Peyer's patch (tissue), 4 donors: Measurements from ENCODE around the gene ZFP57. TPM values are rescaled to one million over a fixed set of nuclear protein-coding genes. Genes with fewer than 3 reads are reported as not detected.

Experiments used
- DNase-seq, 3 donors: peaks; one replicate each; pipeline ENCODE4 v3.0.0-alpha.2; 2017 to 2019
- H3K27ac ChIP-seq, 4 donors: fragments of 200-600 bp; sonication (generic); one replicate each; pipeline ENCODE4 v1.5.1; 2016 to 2019
- H3K27me3 ChIP-seq, 2 donors: fragments of 200-600 bp; sonication (generic); one replicate each; pipeline ENCODE4 v1.5.1; 2019
- H3K36me3 ChIP-seq, 3 donors: fragments of 200-600 bp; sonication (generic); one replicate each; pipeline ENCODE4 v1.5.1; 2016 to 2019
- H3K4me1 ChIP-seq, 4 donors: fragments of 200-600 bp; sonication (generic); one replicate each; pipeline ENCODE4 v1.5.1; 2016 to 2019
- H3K4me3 ChIP-seq, 4 donors: fragments of 200-600 bp; sonication (generic); 1 replicate in 3 of 4; 2 replicates in 1 of 4; pipeline ENCODE4 v1.5.1; 2016 to 2019; ENCODE audit warnings: mild to moderate bottlenecking in 1 of 4
- H3K9me3 ChIP-seq, 4 donors: fragments of 200-600 bp; sonication (generic); one replicate each; pipeline ENCODE4 v1.5.1; 2016 to 2019; ENCODE audit warnings: mild to moderate bottlenecking in 1 of 4
- CTCF ChIP-seq, 6 experiments: fragments of 450-650 bp in 4 of 6; fragments of 200-600 bp in 2 of 6; sonication (generic) in 1 of 6; IDR thresholded peaks; one replicate each; pipeline ENCODE4 v1.5.1; 2017 to 2019; ENCODE audit warnings: antibody characterized with exemption in 6 of 6, mild to moderate bottlenecking in 3 of 6, moderate library complexity in 1 of 6
- POLR2A ChIP-seq, 2 donors: fragments of 450-650 bp; IDR thresholded peaks; one replicate each; pipeline ENCODE4 v1.5.1; 2017; ENCODE audit warnings: antibody characterized with exemption in 2 of 2, mild to moderate bottlenecking in 2 of 2, moderate library complexity in 2 of 2
- total RNA-seq, 4 donors: library from RNA; depleted of rRNA; stranded (reverse); fragments of >200 nt; gene quantifications; one replicate each; pipeline ENCODE4 v1.1.0, GENCODE V29; 2016

Gene ZFP57
- total RNA-seq, 4 donors from 2014 or later = 1.6 TPM; not detected in 3

DNA sequence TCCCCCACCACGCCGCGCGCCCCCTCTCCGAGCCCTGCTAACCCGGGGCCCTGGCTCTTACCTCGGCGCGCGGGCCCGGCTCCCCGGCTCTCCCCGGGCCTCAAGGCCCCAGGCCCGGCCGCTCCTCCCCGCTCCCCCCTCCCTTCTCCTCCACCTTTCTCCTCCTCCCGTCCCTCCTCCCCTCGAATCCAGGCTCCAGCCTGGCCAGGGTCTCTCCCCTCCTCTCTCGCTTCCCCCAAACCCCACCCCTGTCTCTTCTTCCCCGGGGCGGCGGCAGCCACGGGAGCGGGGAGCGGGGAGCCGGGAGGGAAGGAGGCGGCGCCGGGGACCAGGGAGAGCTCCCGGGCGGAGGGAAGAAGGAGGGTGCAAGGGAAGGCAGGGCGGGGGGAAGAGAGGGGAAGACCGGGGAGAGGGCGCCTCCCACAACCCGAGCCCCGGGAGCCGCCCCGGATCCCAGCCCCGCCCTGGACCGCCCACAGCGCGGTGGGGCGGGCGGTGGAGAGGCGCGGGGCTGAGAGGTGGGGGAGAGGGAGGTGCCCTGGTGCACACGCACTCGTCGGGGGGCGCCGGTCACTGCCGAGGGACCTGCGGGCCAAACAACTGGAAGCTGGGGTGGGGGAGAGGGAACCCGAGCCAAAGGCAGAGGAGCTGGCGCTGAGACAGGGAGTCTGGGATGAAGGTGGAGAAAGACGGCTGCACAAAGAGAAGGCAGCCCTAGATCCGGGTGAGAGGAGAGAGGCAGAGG lies 48.0 kb downstream of the ZFP57 start, which contains the start of gene GABBR1:
Gene GABBR1 (minus strand): TSS at position 395 of the 745 bp plus-strand sequence. CDS start 798 bp downstream, outside the sequence.
- TF ChIP-seq POLR2A (IDR thresholded peaks at IDR 0.05) (peak in 1 of 2 donors; percentile 30), CTCF (IDR thresholded peaks at IDR 0.05) (no peak)
- Histone ChIP-seq H3K27me3 (no peaks in the 10 kb centered on the region), H3K27ac (peak within 1 kb of the TSS; percentile 74 to 83 (median 80)), H3K4me1 (peaks cover 0 to 35% (median 7%) of the 10 kb centered on the region in 4 donors), H3K4me3 (peak within 1 kb of the TSS; percentile 62 to 85 (median 73)), H3K9me3 (no peaks in the 10 kb centered on the region), H3K36me3 (no peaks in the 10 kb centered on the region)
- DNase-seq = peak; percentile 73 to 90 (median 80)

DNA sequence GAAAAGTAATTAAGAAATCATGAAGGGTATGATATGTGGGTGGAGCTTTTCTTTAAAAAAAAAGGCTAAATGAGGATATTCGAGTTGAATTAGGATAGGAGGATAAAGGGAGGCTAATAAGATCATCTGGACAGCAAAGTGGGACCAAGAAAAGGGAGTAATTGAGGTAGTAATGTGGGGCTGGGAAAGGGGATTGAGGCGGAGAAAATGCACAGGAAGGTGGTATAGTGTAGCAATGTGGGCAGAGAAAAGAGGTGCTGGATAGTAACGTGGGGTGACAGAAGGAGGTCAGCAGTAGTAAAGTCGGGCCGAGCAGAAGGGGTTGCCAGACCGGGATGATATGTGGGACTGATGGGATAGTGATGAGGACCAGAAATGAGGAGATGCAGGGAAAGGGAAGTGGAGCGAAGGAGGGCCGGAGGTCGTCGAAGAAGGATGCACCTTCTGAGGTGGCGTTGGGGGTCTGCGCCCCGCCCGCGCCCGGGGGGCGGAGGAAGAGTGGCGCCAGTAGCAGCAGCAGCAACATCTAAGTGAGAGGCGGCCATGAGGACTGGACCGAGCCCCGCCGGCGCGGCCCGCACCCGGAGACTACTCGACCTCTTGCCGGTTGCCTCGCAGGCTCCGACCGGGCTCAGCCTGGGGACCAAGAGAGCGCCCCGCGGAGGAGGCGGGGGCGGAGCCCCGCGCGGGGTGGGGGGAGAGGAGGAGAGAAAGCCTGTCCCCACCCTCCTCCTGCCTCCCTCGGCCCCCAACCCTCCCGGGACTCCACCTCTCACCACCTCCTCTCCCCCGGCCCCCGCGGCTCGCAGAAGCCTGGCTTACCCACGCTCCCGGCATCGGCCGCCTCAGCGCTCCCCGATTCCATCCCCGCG lies 48.9 kb downstream of the ZFP57 start:
- Histone ChIP-seq H3K4me3 (peak overlapping the region; percentile 62 to 85 (median 73)), H3K36me3 (no peaks in the 10 kb centered on the region), H3K27me3 (peaks cover 0 to 6% of the 10 kb centered on the region in 2 donors), H3K4me1 (peaks cover 0 to 42% (median 7%) of the 10 kb centered on the region in 4 donors), H3K9me3 (no peaks in the 10 kb centered on the region), H3K27ac (peak overlapping the region; percentile 74 to 83 (median 80))
- no peak for TF ChIP-seq POLR2A (IDR thresholded peaks at IDR 0.05)
- TF ChIP-seq CTCF (IDR thresholded peaks at IDR 0.05) = no peak
- DNase-seq = peak; percentile 59 to 84 (median 71)

- Histone ChIP-seq H3K27me3 (peaks cover 0 to 6% of the 10 kb centered on the region in 2 donors), H3K27ac (no peak overlapping the region), H3K4me1 (peaks cover 0 to 43% (median 7%) of the 10 kb centered on the region in 4 donors), H3K9me3 (no peaks in the 10 kb centered on the region), H3K36me3 (no peaks in the 10 kb centered on the region), H3K4me3 (no peak overlapping the region)
- DNase-seq = no peak
- TF ChIP-seq CTCF (IDR thresholded peaks at IDR 0.05) (no peak), POLR2A (IDR thresholded peaks at IDR 0.05) (no peak)
These were observed 49.6 kb downstream of the ZFP57 start for GRCh38 chr6:29631209-29631810.

- Histone ChIP-seq H3K9me3 (no peaks in the 10 kb centered on the region), H3K4me3 (no peak overlapping the region), H3K27me3 (peaks cover 0 to 6% of the 10 kb centered on the region in 2 donors), H3K27ac (no peak overlapping the region), H3K4me1 (peaks cover 0 to 43% (median 7%) of the 10 kb centered on the region in 4 donors), H3K36me3 (no peaks in the 10 kb centered on the region)
- peak in 1 of 3 donors; percentile 30 for DNase-seq
- TF ChIP-seq CTCF (IDR thresholded peaks at IDR 0.05) = no peak
These were observed 50.6 kb downstream of the ZFP57 start for GRCh38 chr6:29630315-29630714.

GRCh38 chr6:29629571-29629970 lies 51.4 kb downstream of the ZFP57 start:
- TF ChIP-seq CTCF (IDR thresholded peaks at IDR 0.05) (no peak), POLR2A (IDR thresholded peaks at IDR 0.05) (no peak)
- no peaks in the 10 kb centered on the region for H3K9me3 ChIP-seq
- H3K36me3 ChIP-seq = no peaks in the 10 kb centered on the region
- no peak overlapping the region for H3K4me3 ChIP-seq
- peaks cover 0 to 43% (median 7%) of the 10 kb centered on the region in 4 donors for H3K4me1 ChIP-seq
- no peak for DNase-seq
- H3K27ac ChIP-seq = no peak overlapping the region
- H3K27me3 ChIP-seq = peaks cover 0 to 6% of the 10 kb centered on the region in 2 donors
